Natural killer cell treated with Interleukin-12 subunit alpha and Interleukin-12 subunit beta and Interleukin-15 and Interleukin-18, amount 100 ng/mL, for 72 hours (primary cell): Measurements from ENCODE around the gene SGMS1. TPM values are rescaled to one million over a fixed set of nuclear protein-coding genes. Genes with fewer than 3 reads are reported as not detected.
"Not testable (repeated sequence)": the region's sequence is repeated elsewhere in the genome, so short reads cannot be mapped to it uniquely, and the experiment has no call there.

Source experiments
- ATAC-seq, 2 donors: fragments of 150-1000 bp; cut with Tn5 transposase in 1 of 2; sonication (Bioruptor Pico), chemical (Tn5 transposase) in 1 of 2; 2 replicates each; pipeline ENCODE4 v1.10.0; 2021
- DNase-seq: peaks from one replicate; pipeline ENCODE4 v3.0.0; 2022; ENCODE audit warnings: low spot score
- H3K27ac Mint-ChIP-seq, 2 donors: 1 replicate in 1 of 2; 2 replicates in 1 of 2; pipeline ENCODE4 v1.8.0; 2022; ENCODE audit warnings: mixed read lengths in 2 of 2, mild to moderate bottlenecking in 1 of 2, moderate library complexity in 1 of 2
- H3K27me3 Mint-ChIP-seq, 2 donors: 1 replicate in 1 of 2; 2 replicates in 1 of 2; pipeline ENCODE4 v1.8.0; 2022; ENCODE audit warnings: mixed read lengths in 2 of 2
- H3K36me3 Mint-ChIP-seq: one replicate; pipeline ENCODE4 v1.8.0; 2022; ENCODE audit warnings: mixed read lengths
- H3K4me1 Mint-ChIP-seq, 2 donors: 1 replicate in 1 of 2; 2 replicates in 1 of 2; pipeline ENCODE4 v1.8.0; 2022; ENCODE audit warnings: low read depth in 2 of 2, mixed read lengths in 2 of 2, mild to moderate bottlenecking in 1 of 2
- H3K4me3 Mint-ChIP-seq: one replicate; pipeline ENCODE4 v1.8.0; 2022; ENCODE audit warnings: mixed read lengths
- H3K9me3 Mint-ChIP-seq: 2 replicates; pipeline ENCODE4 v1.8.0; 2022; ENCODE audit warnings: mixed read lengths
- total RNA-seq, 2 donors: library from RNA; stranded (reverse); gene quantifications; one replicate each; pipeline ENCODE4 v1.2.3, GENCODE V29; 2022

The SGMS1 gene
- 10 to 100 TPM; 31.6 to 49.0 TPM for total RNA-seq

GRCh38 chr10:50623663-50624412 lies at the start of gene SGMS1:
TSS of gene SGMS1 (minus strand) at chr10:50623956. CDS start at chr10:50344114, 279,842 bp downstream.
- peaks cover 21 to 29% of the 10 kb centered on the region in 2 donors for H3K4me1 Mint-ChIP-seq
- H3K36me3 Mint-ChIP-seq: no peaks in the 10 kb centered on the region
- peak; percentile 92 for DNase-seq
- peak within 1 kb of the TSS; percentile 89 to 93 for H3K27ac Mint-ChIP-seq
- H3K27me3 Mint-ChIP-seq: no peaks in the 10 kb centered on the region
- no peaks in the 10 kb centered on the region for H3K9me3 Mint-ChIP-seq
- peak within 1 kb of the TSS; percentile 96 for H3K4me3 Mint-ChIP-seq
- peak; percentile 73 to 81 for ATAC-seq

DNA sequence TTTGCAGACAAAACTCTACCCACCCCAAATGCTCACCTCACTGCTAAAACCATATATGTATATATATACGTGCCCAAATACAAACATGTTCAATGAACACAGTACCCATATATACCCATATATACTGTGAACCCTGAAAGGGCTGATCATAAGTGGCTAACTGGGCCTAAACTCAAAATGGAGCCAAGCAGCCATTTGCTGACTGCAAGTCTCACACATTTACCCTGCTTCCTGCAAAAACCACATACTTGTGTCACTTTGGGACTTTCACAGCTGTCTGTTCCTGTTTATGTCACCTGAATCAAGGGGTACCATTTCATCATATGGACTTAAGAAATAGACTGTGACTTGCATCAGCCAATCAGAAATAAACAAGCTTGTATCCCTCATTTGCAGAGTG lies 48.4 kb upstream of the SGMS1 start:
- ATAC-seq (peak; percentile 91 to 93), DNase-seq (peak; percentile 76)
- H3K9me3 Mint-ChIP-seq: peaks cover 12% of the 10 kb centered on the region
- H3K27me3 Mint-ChIP-seq: not testable (repeated sequence)
- peak overlapping the region; percentile 66 for H3K4me3 Mint-ChIP-seq
- peak overlapping the region; percentile 82 to 96 for H3K27ac Mint-ChIP-seq
- peaks cover 28 to 30% of the 10 kb centered on the region in 2 donors for H3K4me1 Mint-ChIP-seq
- H3K36me3 Mint-ChIP-seq: peaks cover 15% of the 10 kb centered on the region

DNA sequence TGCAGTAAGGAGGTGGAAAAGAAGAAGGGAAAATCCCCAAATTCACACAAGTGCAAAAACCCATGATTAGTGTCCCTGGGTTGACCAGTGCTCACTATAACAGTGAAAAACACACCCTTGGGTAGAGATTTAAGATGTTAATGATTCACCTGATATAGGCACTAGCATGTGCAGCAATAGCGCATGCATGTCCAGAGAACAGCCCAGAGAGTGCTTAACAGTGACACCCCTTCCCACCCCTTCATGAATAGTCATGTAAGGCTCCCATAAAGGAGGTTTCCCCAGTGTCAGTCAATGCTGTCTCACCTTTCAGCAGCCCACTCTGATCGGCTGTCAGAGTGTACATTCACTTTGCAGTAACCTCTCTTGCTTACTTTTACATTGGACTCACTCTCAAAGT lies 47.9 kb upstream of the SGMS1 start:
- Mint-ChIP-seq H3K9me3 (peaks cover 12% of the 10 kb centered on the region), H3K27ac (peak overlapping the region; percentile 82 to 96), H3K4me1 (peaks cover 28 to 30% of the 10 kb centered on the region in 2 donors), H3K4me3 (peak overlapping the region; percentile 66), H3K36me3 (peaks cover 15% of the 10 kb centered on the region)
- not testable (repeated sequence) for DNase-seq, H3K27me3 Mint-ChIP-seq, ATAC-seq

GRCh38 chr10:50669957-50670356 lies 46.2 kb upstream of the SGMS1 start:
- H3K27me3 Mint-ChIP-seq, H3K4me3 Mint-ChIP-seq, DNase-seq, ATAC-seq: not testable (repeated sequence)
- H3K36me3 Mint-ChIP-seq: peaks cover 15% of the 10 kb centered on the region
- H3K4me1 Mint-ChIP-seq: peaks cover 28 to 30% of the 10 kb centered on the region in 2 donors
- H3K27ac Mint-ChIP-seq: peak overlapping the region in 1 of 2 donors; percentile 31
- peaks cover 12% of the 10 kb centered on the region for H3K9me3 Mint-ChIP-seq

DNA sequence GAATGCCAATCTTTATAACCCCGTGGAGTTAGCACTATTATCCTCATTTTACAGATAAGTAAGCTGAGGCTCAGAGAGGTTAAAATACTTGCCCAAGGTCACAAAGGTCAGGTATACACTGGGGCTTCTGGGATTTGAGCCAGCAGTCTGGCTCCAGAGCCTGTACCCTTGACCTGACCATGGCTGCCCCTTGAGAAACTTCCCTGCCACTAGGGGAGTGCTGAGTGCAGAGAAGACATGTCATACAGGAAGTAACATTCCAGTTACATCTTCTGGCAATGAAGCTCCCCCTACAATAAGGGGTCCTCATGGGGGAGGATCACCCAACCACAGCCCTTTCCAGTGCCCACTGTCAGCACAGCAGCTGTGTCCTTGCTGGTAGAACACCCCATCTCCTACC lies 43.6 kb upstream of the SGMS1 start:
- Mint-ChIP-seq H3K4me1 (peaks cover 14 to 16% of the 10 kb centered on the region in 2 donors), H3K36me3 (peaks cover 11% of the 10 kb centered on the region)
- H3K27me3 Mint-ChIP-seq, DNase-seq, H3K27ac Mint-ChIP-seq, H3K9me3 Mint-ChIP-seq, H3K4me3 Mint-ChIP-seq, ATAC-seq: not testable (repeated sequence)

DNA sequence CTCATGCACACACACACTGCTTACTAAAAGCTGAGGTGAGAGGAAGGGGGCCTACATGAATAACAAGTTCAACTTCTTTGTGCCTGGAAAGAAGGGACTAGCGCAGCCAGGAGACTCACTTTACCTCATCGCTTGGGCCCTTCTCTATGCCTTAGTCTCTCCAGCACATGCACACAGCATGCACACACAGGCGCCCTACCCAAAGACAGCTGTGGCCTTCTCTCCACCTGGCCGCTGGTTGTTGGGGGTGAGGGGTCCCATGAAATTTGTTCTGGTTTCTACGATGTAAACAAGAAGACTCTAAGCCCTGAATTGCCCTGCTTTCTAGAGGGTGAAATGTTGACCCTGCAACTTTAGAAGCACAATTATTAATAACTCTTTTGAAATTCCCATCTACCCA lies 38.7 kb upstream of the SGMS1 start:
- peaks cover 12% of the 10 kb centered on the region in 2 donors for H3K4me1 Mint-ChIP-seq
- DNase-seq, H3K27ac Mint-ChIP-seq, H3K9me3 Mint-ChIP-seq, H3K4me3 Mint-ChIP-seq, H3K27me3 Mint-ChIP-seq, H3K36me3 Mint-ChIP-seq, ATAC-seq: not testable (repeated sequence)

DNA sequence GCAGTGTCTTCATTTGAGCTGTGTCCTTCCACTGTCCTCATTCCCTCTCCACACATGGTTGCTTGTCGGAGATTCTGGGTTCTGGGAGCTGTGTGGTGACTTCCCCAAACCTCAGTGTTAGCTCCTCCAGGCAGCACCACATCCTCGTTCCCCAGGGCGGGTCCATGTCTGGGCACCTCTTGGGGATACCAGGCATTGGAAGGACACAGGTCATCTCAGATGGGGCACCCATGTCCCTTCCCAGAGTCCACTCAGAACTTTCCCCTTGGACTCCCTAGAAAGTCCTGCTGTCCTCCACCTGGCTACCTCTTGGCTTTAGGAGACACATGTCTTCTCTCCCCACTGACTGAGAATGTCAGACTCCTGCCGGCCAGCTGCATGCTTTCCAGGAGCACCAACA lies 37.8 kb upstream of the SGMS1 start:
- not testable (repeated sequence) for H3K9me3 Mint-ChIP-seq, H3K27me3 Mint-ChIP-seq, H3K27ac Mint-ChIP-seq, H3K4me3 Mint-ChIP-seq, H3K36me3 Mint-ChIP-seq, ATAC-seq, DNase-seq
- peaks cover 12% of the 10 kb centered on the region in 2 donors for H3K4me1 Mint-ChIP-seq

- Mint-ChIP-seq H3K27ac (peak overlapping the region; percentile 23 to 68), H3K4me3 (peak overlapping the region; percentile 86), H3K4me1 (peaks cover 12% of the 10 kb centered on the region in 2 donors)
- H3K36me3 Mint-ChIP-seq, H3K27me3 Mint-ChIP-seq, H3K9me3 Mint-ChIP-seq: not testable (repeated sequence)
- DNase-seq (peak; percentile 76), ATAC-seq (peak; percentile 95 to 98)
Measured at GRCh38 chr10:50659865-50660730, 36.3 kb upstream of the SGMS1 start.

DNA sequence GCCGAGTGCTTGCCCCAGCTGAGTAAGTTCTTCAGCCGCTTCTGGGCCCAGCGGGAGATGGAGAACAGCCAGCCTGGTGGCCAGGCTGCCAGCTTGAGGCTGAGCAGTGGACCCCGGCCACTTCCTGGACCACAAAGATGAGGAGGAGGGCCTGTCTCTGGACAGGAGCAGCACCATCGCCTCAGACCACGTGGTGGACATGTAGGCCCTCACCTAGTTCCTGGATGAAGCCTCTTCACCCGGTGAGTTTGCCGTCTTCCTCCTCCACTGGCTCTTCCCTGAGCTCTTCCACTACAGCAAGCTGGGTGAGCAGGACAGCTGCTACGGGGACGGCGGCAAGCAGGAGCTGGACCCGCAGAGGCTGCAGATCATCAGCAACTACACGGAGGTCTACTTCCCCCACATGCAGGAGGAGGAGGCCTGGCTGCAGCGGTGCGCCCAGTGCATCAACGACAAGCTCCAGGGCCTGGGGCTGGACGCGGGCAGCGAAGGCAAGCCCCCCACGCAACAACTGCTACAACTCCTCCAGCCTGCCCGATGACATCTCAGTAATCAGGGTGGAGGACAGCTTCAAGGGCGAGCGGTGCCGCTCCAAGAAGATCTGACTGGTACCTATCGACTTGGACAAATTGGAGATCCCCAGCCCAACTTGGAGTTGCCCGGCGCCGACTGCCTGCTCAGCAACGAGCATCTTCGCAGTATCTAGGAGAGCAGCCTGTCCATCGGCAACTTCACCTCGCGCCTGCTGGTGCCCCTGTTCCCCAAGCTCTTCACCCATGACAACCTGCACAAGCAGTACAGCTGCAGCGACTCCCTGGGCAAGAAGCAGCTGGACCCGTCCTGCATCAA lies 35.5 kb upstream of the SGMS1 start:
- H3K36me3 Mint-ChIP-seq, H3K9me3 Mint-ChIP-seq, DNase-seq, ATAC-seq, H3K27me3 Mint-ChIP-seq: not testable (repeated sequence)
- peak overlapping the region; percentile 23 to 68 for H3K27ac Mint-ChIP-seq
- peak overlapping the region; percentile 86 for H3K4me3 Mint-ChIP-seq
- H3K4me1 Mint-ChIP-seq: peaks cover 12% of the 10 kb centered on the region in 2 donors

DNA sequence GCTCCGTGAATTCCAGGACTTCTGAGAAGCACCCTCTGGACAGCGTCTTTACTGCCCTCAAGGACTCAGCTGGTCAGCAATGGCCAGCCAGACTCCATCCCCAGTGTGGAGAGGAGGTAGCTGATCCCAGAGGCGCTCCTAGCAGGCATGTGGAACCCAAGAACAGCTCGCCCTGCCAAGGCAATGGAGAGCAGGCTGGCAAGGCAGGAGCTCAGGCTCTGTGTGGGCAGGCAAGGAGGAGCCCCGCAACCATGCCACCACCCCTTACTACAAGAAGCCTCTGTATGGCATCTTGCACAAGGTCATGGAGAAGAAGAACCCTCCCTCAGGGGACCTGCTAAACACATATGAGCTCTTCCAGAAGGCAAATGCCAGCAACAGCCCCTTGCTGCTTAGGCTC lies 34.4 kb upstream of the SGMS1 start:
- Mint-ChIP-seq H3K4me1 (peaks cover 21% of the 10 kb centered on the region in 2 donors), H3K27ac (no peak overlapping the region), H3K4me3 (no peak overlapping the region), H3K9me3 (no peaks in the 10 kb centered on the region), H3K36me3 (no peaks in the 10 kb centered on the region), H3K27me3 (no peaks in the 10 kb centered on the region)
- no peak for ATAC-seq
- DNase-seq: no peak

GRCh38 chr10:50653758-50654157 lies 30.0 kb upstream of the SGMS1 start:
- Mint-ChIP-seq H3K27me3 (no peaks in the 10 kb centered on the region), H3K9me3 (no peaks in the 10 kb centered on the region), H3K27ac (peak overlapping the region in 1 of 2 donors; percentile 8), H3K4me1 (peaks cover 12% of the 10 kb centered on the region in 2 donors), H3K36me3 (no peaks in the 10 kb centered on the region), H3K4me3 (no peak overlapping the region)
- DNase-seq: no peak
- no peak for ATAC-seq

- no peak for DNase-seq
- no peak overlapping the region for H3K4me3 Mint-ChIP-seq
- H3K9me3 Mint-ChIP-seq: no peaks in the 10 kb centered on the region
- no peaks in the 10 kb centered on the region for H3K27me3 Mint-ChIP-seq
- no peaks in the 10 kb centered on the region for H3K36me3 Mint-ChIP-seq
- no peak for ATAC-seq
- peak overlapping the region in 1 of 2 donors; percentile 8 for H3K27ac Mint-ChIP-seq
- peaks cover 12% of the 10 kb centered on the region in 2 donors for H3K4me1 Mint-ChIP-seq
Measured at GRCh38 chr10:50653142-50653541, 29.4 kb upstream of the SGMS1 start.

- Mint-ChIP-seq H3K4me1 (peaks cover 12% of the 10 kb centered on the region in 2 donors), H3K27ac (no peak overlapping the region), H3K36me3 (no peaks in the 10 kb centered on the region), H3K4me3 (no peak overlapping the region), H3K27me3 (no peaks in the 10 kb centered on the region), H3K9me3 (no peaks in the 10 kb centered on the region)
- ATAC-seq (no peak), DNase-seq (no peak)
Measured at GRCh38 chr10:50651808-50652207, 28.1 kb upstream of the SGMS1 start.
